H9 (cell line): ENCODE data around the gene DHX58. TPM values are rescaled to one million over a fixed set of nuclear protein-coding genes. Genes with fewer than 3 reads are reported as not detected.
A peak's percentile ranks its signal among the peaks of the same experiment; 100 is the strongest.

Experiments
- DNase-seq: peaks from one replicate; pipeline ENCODE4 v3.0.0-alpha.2; 2017
- H2AFZ ChIP-seq: one replicate; pipeline ENCODE4 v1.6.1; 2013; ENCODE audit warnings: mild to moderate bottlenecking, low read length, control low read depth, moderate library complexity
- H2AK5ac ChIP-seq: 2 replicates; pipeline ENCODE4 v1.6.1; 2013; ENCODE audit warnings: low read length, control low read depth, mixed read lengths; ENCODE audit not compliant: insufficient read length
- H2BK120ac ChIP-seq: one replicate; pipeline ENCODE4 v1.6.1; 2013; ENCODE audit warnings: low read depth, mild to moderate bottlenecking, low read length, control low read depth, inconsistent platforms; ENCODE audit not compliant: poor library complexity, severe bottlenecking
- H2BK12ac ChIP-seq: 2 replicates; pipeline ENCODE4 v1.6.1; 2013; ENCODE audit warnings: low read length, control low read depth, mixed read lengths, low read depth; ENCODE audit not compliant: insufficient read length
- H2BK15ac ChIP-seq: 2 replicates; pipeline ENCODE4 v1.6.1; 2013; ENCODE audit warnings: low read depth, low read length, control low read depth
- H2BK20ac ChIP-seq: one replicate; pipeline ENCODE4 v1.6.1; 2013; ENCODE audit warnings: low read depth, mild to moderate bottlenecking, low read length, control low read depth, inconsistent platforms; ENCODE audit not compliant: poor library complexity, severe bottlenecking
- H2BK5ac ChIP-seq: 2 replicates; pipeline ENCODE4 v1.6.1; 2013; ENCODE audit warnings: low read length, control low read depth, mixed read lengths; ENCODE audit not compliant: insufficient read length
- H3K14ac ChIP-seq: 2 replicates; pipeline ENCODE4 v1.6.1; 2013; ENCODE audit warnings: low read length, control low read depth; ENCODE audit not compliant: insufficient read depth
- H3K18ac ChIP-seq: 2 replicates; pipeline ENCODE4 v1.6.1; 2013; ENCODE audit warnings: low read depth, mild to moderate bottlenecking, mixed read lengths, low read length, control low read depth; ENCODE audit not compliant: insufficient read length
- H3K23ac ChIP-seq: 2 replicates; pipeline ENCODE4 v1.6.1; 2013; ENCODE audit warnings: low read length, control low read depth, mixed read lengths, low read depth; ENCODE audit not compliant: insufficient read length
- H3K23me2 ChIP-seq: 2 replicates; pipeline ENCODE4 v1.6.1; 2013; ENCODE audit warnings: low read depth, mild to moderate bottlenecking, mixed read lengths, low read length, control low read depth; ENCODE audit not compliant: insufficient read length, poor library complexity, severe bottlenecking
- H3K27ac ChIP-seq: 2 replicates; pipeline ENCODE4 v1.5.1; 2013; ENCODE audit warnings: low read length, control low read depth, mixed read lengths, low read depth; ENCODE audit not compliant: insufficient read length
- H3K27me3 ChIP-seq: 2 replicates; pipeline ENCODE4 v1.6.1; 2013; ENCODE audit warnings: low read length, control low read depth, inconsistent platforms; ENCODE audit not compliant: insufficient read depth
- H3K4ac ChIP-seq: 2 replicates; pipeline ENCODE4 v1.6.1; 2013; ENCODE audit warnings: low read depth, mild to moderate bottlenecking, control low read depth, inconsistent platforms, low read length, moderate library complexity
- H3K4me1 ChIP-seq: 2 replicates; pipeline ENCODE4 v1.6.1; 2013; ENCODE audit warnings: low read length, control low read depth, inconsistent platforms; ENCODE audit not compliant: insufficient read depth
- H3K4me2 ChIP-seq: 2 replicates; pipeline ENCODE4 v1.6.1; 2013; ENCODE audit warnings: low read length, control low read depth, mixed read lengths; ENCODE audit not compliant: insufficient read length, insufficient read depth
- H3K56ac ChIP-seq: 2 replicates; pipeline ENCODE4 v1.6.1; 2013; ENCODE audit warnings: low read depth, mild to moderate bottlenecking, mixed read lengths, low read length, control low read depth; ENCODE audit not compliant: insufficient read length
- H3K79me1 ChIP-seq: 2 replicates; pipeline ENCODE4 v1.6.1; 2013; ENCODE audit warnings: low read depth, mild to moderate bottlenecking, moderate library complexity, low read length, control low read depth, inconsistent platforms; ENCODE audit not compliant: insufficient read depth, poor library complexity, severe bottlenecking
- H3K79me2 ChIP-seq: 2 replicates; pipeline ENCODE4 v1.6.1; 2013; ENCODE audit warnings: low read length, control low read depth, inconsistent platforms; ENCODE audit not compliant: insufficient read depth
- H3K9ac ChIP-seq: 2 replicates; pipeline ENCODE4 v1.6.1; 2013; ENCODE audit warnings: low read length, control low read depth, mixed read lengths; ENCODE audit not compliant: insufficient read length; ENCODE audit errors: extremely low read depth
- H3K9me3 ChIP-seq: one replicate; pipeline ENCODE4 v1.6.1; 2013; ENCODE audit warnings: low read depth, low read length, inconsistent platforms; ENCODE audit not compliant: control insufficient read depth
- H3T11ph ChIP-seq: one replicate; pipeline ENCODE4 v1.6.1; 2013; ENCODE audit warnings: mild to moderate bottlenecking, low read length, control low read depth, inconsistent platforms
- H4K20me1 ChIP-seq: one replicate; pipeline ENCODE4 v1.6.1; 2013; ENCODE audit not compliant: control insufficient read depth, insufficient read length, insufficient read depth
- H4K5ac ChIP-seq: 2 replicates; pipeline ENCODE4 v1.6.1; 2013; ENCODE audit warnings: low read depth, mild to moderate bottlenecking, mixed read lengths, low read length, control low read depth; ENCODE audit not compliant: insufficient read length
- H4K8ac ChIP-seq: replicated peaks from 2 replicates; pipeline ENCODE4 v1.6.1; 2013; ENCODE audit warnings: low read length, control low read depth, mixed read lengths, low read depth; ENCODE audit not compliant: insufficient read length
- H4K91ac ChIP-seq: 2 replicates; pipeline ENCODE4 v1.6.1; 2013; ENCODE audit warnings: low read depth, mild to moderate bottlenecking, moderate library complexity, mixed read lengths, low read length, control low read depth; ENCODE audit not compliant: insufficient read length
- H3K27ac Mint-ChIP-seq, 3 experiments: 2 replicates in 2 of 3; 3 replicates in 1 of 3; pipeline ENCODE4 v1.8.0; 2020 to 2021; ENCODE audit warnings: mixed read lengths in 3 of 3, mild to moderate bottlenecking in 1 of 3, moderate library complexity in 1 of 3
- H3K27me3 Mint-ChIP-seq: 2 replicates; pipeline ENCODE4 v1.8.0; 2021; ENCODE audit warnings: low read depth, mild to moderate bottlenecking, moderate library complexity, mixed read lengths
- H3K36me3 Mint-ChIP-seq, 3 experiments: 2 replicates in 2 of 3; 3 replicates in 1 of 3; pipeline ENCODE4 v1.8.0; 2020 to 2021; ENCODE audit warnings: low read depth in 3 of 3, mixed read lengths in 3 of 3; ENCODE audit not compliant: insufficient read depth in 1 of 3
- H3K4me1 Mint-ChIP-seq, 2 experiments: 2 replicates each; pipeline ENCODE4 v1.8.0; 2020; ENCODE audit warnings: mixed read lengths in 2 of 2
- H3K4me3 Mint-ChIP-seq, 2 experiments: 2 replicates in 1 of 2; 3 replicates in 1 of 2; pipeline ENCODE4 v1.8.0; 2020 to 2021; ENCODE audit warnings: mild to moderate bottlenecking in 2 of 2, mixed read lengths in 2 of 2, moderate library complexity in 1 of 2
- H3K9me3 Mint-ChIP-seq, 2 experiments: 2 replicates in 1 of 2; 3 replicates in 1 of 2; pipeline ENCODE4 v1.8.0; 2020; ENCODE audit warnings: mild to moderate bottlenecking in 2 of 2, mixed read lengths in 2 of 2, moderate library complexity in 1 of 2
- WGBS: extraction: QIAGEN DNeasy Blood & Tissue Kit; methylation state at CpG from one replicate; pipeline ENCODE4 v1.1.7; 2013; ENCODE audit warnings: missing lambda C conversion rate, low lambda C conversion rate, mixed read lengths; ENCODE audit not compliant: insufficient read length; ENCODE audit errors: extremely low coverage; 5-methylcytosine and 5-hydroxymethylcytosine counted together
- total RNA-seq: library from RNA; stranded (reverse); gene quantifications from 2 replicates; pipeline ENCODE4 v1.2.1, GENCODE V29; 2021
- TF ChIP-seq, protein P1 (sequence below): fragments of 200-600 bp; sonication (generic); conservative IDR thresholded peaks from 3 replicates; pipeline ENCODE4 v1.8.0; 2021; ENCODE audit warnings: antibody characterized with exemption, mild to moderate bottlenecking

The DHX58 gene
- total RNA-seq, 1 experiment from 2014 or later, result 3.9 TPM

DNA sequence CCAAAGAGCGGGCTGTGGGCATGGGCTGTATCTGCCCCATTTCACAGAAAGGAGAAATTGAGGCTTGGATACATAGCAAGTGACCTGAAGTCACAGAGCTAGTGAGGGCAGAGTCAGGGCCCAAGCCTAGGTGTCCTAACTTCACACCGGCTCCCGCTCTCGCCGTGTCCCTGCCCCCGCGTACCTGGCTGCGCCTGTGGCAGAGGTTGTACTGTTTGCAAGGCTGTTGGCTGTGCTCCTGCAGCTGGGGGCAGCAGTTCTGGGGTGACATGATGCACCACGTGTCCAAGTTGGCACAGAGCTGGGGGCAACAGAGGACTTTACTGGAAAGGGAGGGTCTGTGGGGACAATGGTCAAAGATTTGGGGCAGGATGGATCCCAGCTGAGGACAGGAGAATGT lies 3.4 kb downstream of the DHX58 start:
- Histone ChIP-seq H3K23me2 (no peaks in the 10 kb centered on the region), H2AK5ac (no peak overlapping the region), H3K27me3 (no peaks in the 10 kb centered on the region), H3K18ac (no peak overlapping the region), H2BK12ac (no peak overlapping the region), H3K9ac (no peak overlapping the region), H3K79me1 (no peaks in the 10 kb centered on the region), H3T11ph (no peak overlapping the region), H3K4me1 (peaks cover 4% of the 10 kb centered on the region; the same call in 1 of the 2 replicates), H2BK5ac (no peak overlapping the region), H2BK120ac (no peak overlapping the region), H3K9me3 (no peaks in the 10 kb centered on the region), H4K5ac (no peak overlapping the region), H3K4me2 (no peak overlapping the region), H4K91ac (no peak overlapping the region), H3K79me2 (no peaks in the 10 kb centered on the region), H3K23ac (no peak overlapping the region), H3K4ac (no peak overlapping the region), H3K56ac (no peak overlapping the region), H4K20me1 (no peaks in the 10 kb centered on the region), H2AFZ (no peak overlapping the region), H3K14ac (no peak overlapping the region; the same call in 1 of the 2 replicates), H2BK20ac (no peak overlapping the region), H4K8ac (no peak overlapping the region), H3K27ac (no peak overlapping the region), H2BK15ac (no peak overlapping the region)
- H3K4me1 Mint-ChIP-seq, result peaks cover 21 to 29% of the 10 kb centered on the region in 2 experiments
- H3K36me3 Mint-ChIP-seq, result peaks cover 3 to 6% (median 4%) of the 10 kb centered on the region in 3 experiments; a peak in 6 of 7 replicates
- no peak overlapping the region for H3K27ac Mint-ChIP-seq
- no peak for DNase-seq
- no peaks in the 10 kb centered on the region for H3K9me3 Mint-ChIP-seq
- WGBS, result no CpG with 5 or more reads among the region's 9 CpGs
- peak overlapping the region in 1 of 2 experiments; percentile 56; a peak in 2 of 5 replicates for H3K4me3 Mint-ChIP-seq
- peaks cover 9% of the 10 kb centered on the region for H3K27me3 Mint-ChIP-seq
- TF ChIP-seq, protein P1, sequence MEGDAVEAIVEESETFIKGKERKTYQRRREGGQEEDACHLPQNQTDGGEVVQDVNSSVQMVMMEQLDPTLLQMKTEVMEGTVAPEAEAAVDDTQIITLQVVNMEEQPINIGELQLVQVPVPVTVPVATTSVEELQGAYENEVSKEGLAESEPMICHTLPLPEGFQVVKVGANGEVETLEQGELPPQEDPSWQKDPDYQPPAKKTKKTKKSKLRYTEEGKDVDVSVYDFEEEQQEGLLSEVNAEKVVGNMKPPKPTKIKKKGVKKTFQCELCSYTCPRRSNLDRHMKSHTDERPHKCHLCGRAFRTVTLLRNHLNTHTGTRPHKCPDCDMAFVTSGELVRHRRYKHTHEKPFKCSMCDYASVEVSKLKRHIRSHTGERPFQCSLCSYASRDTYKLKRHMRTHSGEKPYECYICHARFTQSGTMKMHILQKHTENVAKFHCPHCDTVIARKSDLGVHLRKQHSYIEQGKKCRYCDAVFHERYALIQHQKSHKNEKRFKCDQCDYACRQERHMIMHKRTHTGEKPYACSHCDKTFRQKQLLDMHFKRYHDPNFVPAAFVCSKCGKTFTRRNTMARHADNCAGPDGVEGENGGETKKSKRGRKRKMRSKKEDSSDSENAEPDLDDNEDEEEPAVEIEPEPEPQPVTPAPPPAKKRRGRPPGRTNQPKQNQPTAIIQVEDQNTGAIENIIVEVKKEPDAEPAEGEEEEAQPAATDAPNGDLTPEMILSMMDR, result no peak
